EH (cell line): ENCODE measurements around the gene MUTYH.
"Not testable (repeated sequence)": the region's sequence is repeated elsewhere in the genome, so short reads cannot be mapped to it uniquely, and the experiment has no call there.

Experiments used
- DNase-seq: peaks from one replicate; pipeline ENCODE4 v3.0.0-alpha.2; 2015; ENCODE audit warnings: low read depth

MUTYH gene

GRCh38 chr1:45339789-45340558 is at the start of gene MUTYH, which contains the start of gene TOE1:
Gene MUTYH (minus strand): TSS chr1:45340440. CDS start chr1:45334505, 5,935 bp downstream.
Gene TOE1 (plus strand): TSS chr1:45340170. CDS start chr1:45340253, 83 bp downstream.
- DNase-seq, result peak; percentile 92

GRCh38 chr1:45386219-45386618 is 46.0 kb upstream of the MUTYH start:
- DNase-seq, result no peak

- DNase-seq, result no peak
These were observed 45.1 kb upstream of the MUTYH start for GRCh38 chr1:45385302-45385701.

- DNase-seq, result not testable (repeated sequence)
These were observed 44.0 kb upstream of the MUTYH start for GRCh38 chr1:45384213-45384612.

- DNase-seq, result no peak
These were observed 43.0 kb upstream of the MUTYH start for GRCh38 chr1:45383191-45383590.

GRCh38 chr1:45381243-45381642 is 41.0 kb upstream of the MUTYH start:
- DNase-seq, result no peak

- DNase-seq, result no peak
These were observed 40.5 kb upstream of the MUTYH start for GRCh38 chr1:45380730-45381129.

GRCh38 chr1:45380125-45380524 is 39.9 kb upstream of the MUTYH start:
- DNase-seq, result no peak

GRCh38 chr1:45379524-45379923 is 39.3 kb upstream of the MUTYH start:
- DNase-seq, result no peak

- no peak for DNase-seq
These were observed 37.9 kb upstream of the MUTYH start for GRCh38 chr1:45378184-45378583.

- DNase-seq, result peak; percentile 67
These were observed 35.2 kb upstream of the MUTYH start for GRCh38 chr1:45375104-45376090.

- no peak for DNase-seq
These were observed 33.3 kb upstream of the MUTYH start for GRCh38 chr1:45373573-45373972.

- DNase-seq, result no peak
These were observed 30.3 kb upstream of the MUTYH start for GRCh38 chr1:45370575-45370974.

- no peak for DNase-seq
These were observed 24.8 kb upstream of the MUTYH start for GRCh38 chr1:45365051-45365450.

- DNase-seq, result no peak
These were observed 24.1 kb upstream of the MUTYH start for GRCh38 chr1:45364294-45364693.

GRCh38 chr1:45360981-45361380 is 20.7 kb upstream of the MUTYH start:
- DNase-seq, result peak; percentile 69

GRCh38 chr1:45359882-45360513 is 19.8 kb upstream of the MUTYH start:
- DNase-seq, result peak; percentile 72

- DNase-seq, result no peak
These were observed 15.9 kb upstream of the MUTYH start for GRCh38 chr1:45356186-45356585.

- no peak for DNase-seq
These were observed 15.4 kb upstream of the MUTYH start for GRCh38 chr1:45355683-45356082.

- no peak for DNase-seq
These were observed 14.6 kb upstream of the MUTYH start for GRCh38 chr1:45354838-45355237.

- no peak for DNase-seq
These were observed 13.4 kb upstream of the MUTYH start for GRCh38 chr1:45353685-45354084.

- no peak for DNase-seq
These were observed 11.3 kb upstream of the MUTYH start for GRCh38 chr1:45351508-45351907.
